ENCODE data around the gene EFCAB6.

Gene EFCAB6

DNA sequence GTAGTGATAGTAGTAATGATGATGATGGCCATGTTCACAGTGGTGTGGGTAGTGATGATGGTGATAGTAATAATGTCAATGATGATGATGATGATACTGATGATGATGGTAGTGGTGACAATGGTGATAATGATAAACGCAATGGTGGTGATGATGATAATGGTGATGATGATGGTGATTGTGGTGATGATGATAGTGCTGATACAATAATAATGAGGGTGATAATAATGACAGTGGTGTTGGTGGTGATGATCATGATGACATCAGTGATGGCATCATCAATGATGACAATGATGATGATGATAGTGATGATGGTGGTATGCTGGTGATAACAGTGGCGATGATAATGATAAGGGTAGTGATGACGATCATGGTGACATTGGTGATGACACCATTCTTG, 308.0 kb downstream of the EFCAB6 start:
- TF ChIP-seq NFIC (IDR thresholded peaks at IDR 0.05): no peak
- TF ChIP-seq RAD21 (IDR thresholded peaks at IDR 0.05; ENCODE audit: low read depth): no peak
- no peak for TF ChIP-seq ZBTB7A (IDR thresholded peaks at IDR 0.05; ENCODE audit: low read depth)

GRCh38 chr22:43502306-43502874, 309.7 kb downstream of the EFCAB6 start:
- no peak for TF ChIP-seq YY1 (IDR thresholded peaks at IDR 0.05; ENCODE audit: low read depth)
- TF ChIP-seq USF1 (IDR thresholded peaks at IDR 0.05): no peak
- TF ChIP-seq CEBPB (IDR thresholded peaks at IDR 0.05): no peak
- no peak for TF ChIP-seq EGR1 (IDR thresholded peaks at IDR 0.05)

DNA sequence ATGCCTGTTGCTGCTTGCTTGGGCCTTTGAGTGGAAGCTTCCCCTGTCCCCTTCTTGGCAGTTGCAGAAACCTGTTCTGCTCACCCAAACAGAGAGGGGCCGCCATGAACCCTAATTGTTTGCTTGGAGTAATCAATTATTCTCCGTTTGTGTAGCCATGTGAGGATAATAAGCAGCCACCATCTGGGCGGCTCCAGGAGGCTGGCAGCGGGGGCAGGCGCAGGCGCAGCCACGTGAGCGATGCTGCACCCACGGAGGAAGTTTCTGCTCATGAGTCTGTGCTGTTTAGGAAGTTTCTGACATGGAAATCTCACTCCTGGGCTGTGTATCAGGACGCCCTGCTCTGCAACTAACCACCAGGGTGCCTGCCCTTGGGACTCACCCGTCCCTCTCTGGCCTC, 310.2 kb downstream of the EFCAB6 start:
- TF ChIP-seq YY1 (IDR thresholded peaks at IDR 0.05; ENCODE audit: low read depth) (no peak), TCF12 (IDR thresholded peaks at IDR 0.05; ENCODE audit: low read depth) (no peak), TEAD4 (IDR thresholded peaks at IDR 0.05) (no peak), ZBTB7A (IDR thresholded peaks at IDR 0.05; ENCODE audit: low read depth) (no peak), CEBPB (IDR thresholded peaks at IDR 0.05) (no peak), MAX (IDR thresholded peaks at IDR 0.05) (no peak), USF1 (IDR thresholded peaks at IDR 0.05) (no peak), EP300 (IDR thresholded peaks at IDR 0.05; ENCODE audit: borderline replicate concordance) (no peak), FOXM1 (IDR thresholded peaks at IDR 0.05; ENCODE audit: borderline replicate concordance, low read depth) (no peak), REST (IDR thresholded peaks at IDR 0.05; ENCODE audit: low read depth) (no peak), EGR1 (IDR thresholded peaks at IDR 0.05) (no peak)

DNA sequence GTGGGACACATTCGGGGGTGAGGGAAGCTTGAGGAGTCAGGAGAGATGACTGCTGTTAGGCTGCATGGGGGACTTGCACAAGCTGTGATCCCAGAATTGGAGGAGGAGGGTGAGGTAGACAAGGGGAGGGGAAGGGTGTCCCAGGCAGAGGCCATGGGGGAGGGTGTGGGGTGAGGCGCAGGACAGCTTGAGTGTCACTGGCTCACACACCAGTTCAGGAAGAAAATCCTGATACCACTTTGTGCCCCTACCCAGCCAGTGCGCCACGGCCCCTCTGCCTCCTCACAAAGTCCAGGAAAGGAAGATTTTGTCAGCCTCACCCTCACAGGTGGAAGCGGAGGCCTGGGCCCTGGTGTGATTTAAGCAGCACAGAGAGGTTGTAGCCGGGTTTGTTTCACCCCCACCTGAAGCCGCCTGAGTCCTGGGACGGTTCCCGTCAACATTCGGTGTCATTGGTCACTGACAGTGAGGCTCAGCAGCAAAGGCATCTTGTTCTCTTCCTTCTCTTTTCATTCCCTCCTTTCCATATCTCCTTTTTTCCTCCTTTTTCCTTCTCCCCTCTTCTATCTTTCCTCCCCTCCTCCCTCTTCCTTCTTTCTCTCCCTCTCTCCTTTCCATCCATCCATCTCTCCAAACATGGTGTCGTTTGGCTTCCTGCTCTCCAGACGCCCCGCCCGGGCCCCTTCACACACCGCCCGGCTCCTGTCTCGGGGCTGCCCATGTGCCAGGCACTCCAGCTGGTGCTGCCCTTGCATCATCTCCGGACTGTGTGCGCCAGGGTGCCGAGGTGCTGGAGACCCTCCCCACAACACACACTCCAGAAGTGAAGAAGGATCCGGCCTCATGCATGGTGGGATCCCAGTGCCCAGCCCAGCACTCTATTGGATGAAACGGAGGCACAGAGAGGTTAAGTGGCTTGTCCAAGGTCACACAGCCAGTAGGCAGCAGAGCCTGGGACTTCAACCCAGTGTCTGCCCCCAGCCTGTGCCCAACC, 311.0 kb downstream of the EFCAB6 start:
- TF ChIP-seq REST (IDR thresholded peaks at IDR 0.05; ENCODE audit: low read depth): no peak
- no peak for TF ChIP-seq CREB1 (IDR thresholded peaks at IDR 0.05; ENCODE audit: low read depth)
- TF ChIP-seq EGR1 (IDR thresholded peaks at IDR 0.05): no peak
- no peak for TF ChIP-seq YY1 (IDR thresholded peaks at IDR 0.05; ENCODE audit: low read depth)
- no peak for TF ChIP-seq NFIC (IDR thresholded peaks at IDR 0.05)
- TF ChIP-seq ZBTB7A (IDR thresholded peaks at IDR 0.05; ENCODE audit: low read depth): no peak
- TF ChIP-seq TEAD4 (IDR thresholded peaks at IDR 0.05): no peak
- TF ChIP-seq TCF12 (IDR thresholded peaks at IDR 0.05; ENCODE audit: low read depth): no peak
- no peak for TF ChIP-seq TAF1 (IDR thresholded peaks at IDR 0.05; ENCODE audit: low read depth)
- no peak for TF ChIP-seq EP300 (IDR thresholded peaks at IDR 0.05; ENCODE audit: borderline replicate concordance)
- TF ChIP-seq USF1 (IDR thresholded peaks at IDR 0.05): no peak
- no peak for TF ChIP-seq RAD21 (IDR thresholded peaks at IDR 0.05; ENCODE audit: low read depth)
- no peak for TF ChIP-seq FOXM1 (IDR thresholded peaks at IDR 0.05; ENCODE audit: borderline replicate concordance, low read depth)
- TF ChIP-seq CEBPB (IDR thresholded peaks at IDR 0.05): no peak
- TF ChIP-seq MAX (IDR thresholded peaks at IDR 0.05): no peak

- TF ChIP-seq CREB1 (IDR thresholded peaks at IDR 0.05; ENCODE audit: low read depth) (no peak), REST (IDR thresholded peaks at IDR 0.05; ENCODE audit: low read depth) (no peak), USF1 (IDR thresholded peaks at IDR 0.05) (no peak)
Measured at GRCh38 chr22:43498856-43499253, 313.2 kb downstream of the EFCAB6 start.

All from Ishikawa (cell line).